HepG2 (cell line): Measurements from ENCODE around the gene TAC3. TPM values are rescaled to one million over a fixed set of nuclear protein-coding genes. Genes with fewer than 3 reads are reported as not detected.

ENCODE experiments used
- ARID5B ChIP-seq: IDR thresholded peaks from 2 replicates; pipeline ENCODE4 v1.4.0; 2020; ENCODE audit warnings: mild to moderate bottlenecking, missing genetic modification reagents
- ATF5 ChIP-seq: sonication (generic); formaldehyde crosslinking; IDR thresholded peaks from 2 replicates; pipeline ENCODE4 v1.4.0; 2020; ENCODE audit warnings: mild to moderate bottlenecking, low read depth, missing genetic modification reagents
- BRF2 ChIP-seq: sonication (generic); formaldehyde crosslinking; IDR thresholded peaks from 2 replicates; pipeline ENCODE4 v1.8.1; 2022; ENCODE audit warnings: mild to moderate bottlenecking, missing genetic modification reagents
- MIXL1 ChIP-seq: IDR thresholded peaks from 2 replicates; pipeline ENCODE4 v1.6.1; 2016
- NFIB ChIP-seq: sonication (generic); formaldehyde crosslinking; IDR thresholded peaks from 2 replicates; pipeline ENCODE4 v1.9.0; 2021; ENCODE audit warnings: missing genetic modification reagents, mild to moderate bottlenecking, borderline replicate concordance
- SNAPC4 ChIP-seq: sonication (generic); formaldehyde crosslinking; IDR thresholded peaks from 2 replicates; pipeline ENCODE4 v1.4.0; 2020; ENCODE audit warnings: mild to moderate bottlenecking, missing genetic modification reagents
- TP53 ChIP-seq: sonication (generic); formaldehyde crosslinking; conservative IDR thresholded peaks from 2 replicates; pipeline ENCODE4 v1.4.0; 2020; ENCODE audit warnings: missing genetic modification reagents
- ZNF275 ChIP-seq: sonication (generic); formaldehyde crosslinking; IDR thresholded peaks from 2 replicates; pipeline ENCODE4 v1.8.0; 2022; ENCODE audit warnings: missing genetic modification reagents, mild to moderate bottlenecking, inconsistent platforms, borderline replicate concordance
- ZNF34 ChIP-seq: sonication (generic); formaldehyde crosslinking; IDR thresholded peaks from 2 replicates; pipeline ENCODE4 v1.4.0; 2020; ENCODE audit warnings: mild to moderate bottlenecking, missing genetic modification reagents, borderline replicate concordance
- polyA plus RNA-seq, 8 experiments: library from polyadenylated mRNA; depleted of rRNA in 3 of 8; stranded (reverse) in 7 of 8; unstranded in 1 of 8; fragments of >200 nt; fragmentation: Illumina TruSeq in 4 of 8; extraction: Trizol in 4 of 8; gene quantifications; 2 replicates each; pipeline versions ENCODE4 v1.2.1 to v1.2.3, GENCODE V29; 2011 to 2016; ENCODE audit warnings: low read depth in 4 of 8, missing spikeins in 1 of 8, mixed read lengths in 1 of 8; ENCODE audit not compliant: insufficient read depth in 1 of 8
- total RNA-seq, 5 experiments: library from RNA; depleted of rRNA; stranded (reverse); fragments of >200 nt; fragmentation: Illumina TruSeq; extraction: Trizol; gene quantifications; 2 replicates each; pipeline ENCODE4 v1.2.3, GENCODE V29; 2016; ENCODE audit warnings: low read depth in 1 of 5

TAC3 gene
- total and polyA plus RNA-seq, 2 of the 13 experiments (the other 11 are each of a cell fraction or from before 2014, with no cell fraction given) = 0.13 to 0.15 TPM

- no peak for TF ChIP-seq SNAPC4 (CRISPR knock-in tag)
- TF ChIP-seq ZNF275 (CRISPR knock-in tag) = no peak
- no peak for TF ChIP-seq BRF2 (CRISPR knock-in tag)
- no peak for TF ChIP-seq ATF5 (CRISPR knock-in tag)
- no peak for TF ChIP-seq MIXL1
- TF ChIP-seq ZNF34 = no peak
- no peak for TF ChIP-seq TP53 (CRISPR knock-in tag)
- no peak for TF ChIP-seq ARID5B (CRISPR knock-in tag)
- TF ChIP-seq NFIB (CRISPR knock-in tag) = no peak
These were observed 2.6 kb upstream of the TAC3 start (continued) for GRCh38 chr12:57018906-57019305.
